Peyer's patch (tissue), 4 donors: ENCODE measurements around the gene PICK1.

Experiments used
- CTCF ChIP-seq, 6 experiments: fragments of 450-650 bp in 4 of 6; fragments of 200-600 bp in 2 of 6; sonication (generic) in 1 of 6; IDR thresholded peaks; one replicate each; pipeline ENCODE4 v1.5.1; 2017 to 2019; ENCODE audit warnings: antibody characterized with exemption in 6 of 6, mild to moderate bottlenecking in 3 of 6, moderate library complexity in 1 of 6
- POLR2A ChIP-seq, 2 donors: fragments of 450-650 bp; IDR thresholded peaks; one replicate each; pipeline ENCODE4 v1.5.1; 2017; ENCODE audit warnings: antibody characterized with exemption in 2 of 2, mild to moderate bottlenecking in 2 of 2, moderate library complexity in 2 of 2

DNA sequence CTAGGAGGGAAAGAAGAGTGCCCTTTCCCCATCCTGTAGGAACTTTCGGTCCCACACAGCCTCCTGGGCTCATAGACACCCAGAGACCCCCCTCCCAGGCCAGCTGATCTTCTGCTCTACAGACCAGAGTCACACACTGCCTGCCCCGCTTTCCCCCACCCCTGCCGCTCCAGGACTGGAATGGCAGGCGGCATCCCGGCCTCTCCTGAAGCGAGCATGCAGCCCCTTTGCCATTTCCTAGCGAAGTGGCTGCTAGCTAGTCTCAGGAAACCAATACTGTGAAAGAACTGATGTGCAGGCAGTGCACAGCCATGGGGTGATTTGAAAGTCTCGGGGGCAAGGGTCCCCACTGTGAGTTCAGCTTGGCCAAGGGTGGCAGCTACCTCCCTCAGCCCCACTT, 8.3 kb downstream of the PICK1 start:
- TF ChIP-seq CTCF (IDR thresholded peaks at IDR 0.05) (no peak), POLR2A (IDR thresholded peaks at IDR 0.05) (no peak)
